B cell (primary cell): Measurements from ENCODE around the gene LRRN3. TPM values are rescaled to one million over a fixed set of nuclear protein-coding genes. Genes with fewer than 3 reads are reported as not detected.
A peak's percentile ranks its signal among the peaks of the same experiment; 100 is the strongest.

Experiments
- ATAC-seq: fragments of 200-7000 bp; cut with Tn5 transposase; one replicate; pipeline ENCODE4 v1.10.0; 2021; ENCODE audit warnings: low read depth, mild to moderate bottlenecking, moderate number of reproducible peaks, moderate library complexity
- CTCF ChIA-PET: fragments of 350-600 bp; sonication (Branson Sonifier 250); formaldehyde crosslinking; loops from one replicate; lab custom pipeline; 2021; ENCODE audit warnings: antibody characterized with exemption, inconsistent platforms; lab: Charles Lee
- POLR2A ChIA-PET: fragments of 350-600 bp; sonication (Branson Sonifier 250); formaldehyde crosslinking; loops from one replicate; lab custom pipeline; 2021; ENCODE audit warnings: antibody characterized with exemption; lab: Charles Lee
- DNase-seq: peaks from one replicate; pipeline ENCODE4 v3.0.0; 2013
- H2AFZ ChIP-seq: 2 replicates; pipeline ENCODE4 v1.6.1; 2012; ENCODE audit warnings: mild to moderate bottlenecking, low read depth, low read length; ENCODE audit not compliant: insufficient read depth, poor library complexity, severe bottlenecking
- H3K27ac ChIP-seq, 2 donors: 1 replicate in 1 of 2; 2 replicates in 1 of 2; pipeline ENCODE4 v1.5.1; 2012 to 2013; ENCODE audit warnings: low read length in 2 of 2, mild to moderate bottlenecking in 2 of 2, moderate library complexity in 1 of 2
- H3K27me3 ChIP-seq, 4 experiments: fragments of 200-600 bp in 1 of 4; sonication (generic) in 1 of 4; replicated peaks in 1 of 4; 1 replicate in 2 of 4; 2 replicates in 2 of 4; pipeline versions ENCODE4 v1.6.1 to v1.7.0; 2013 to 2016; ENCODE audit warnings: low read length in 3 of 4, mild to moderate bottlenecking in 2 of 4, mixed read lengths in 1 of 4, moderate library complexity in 1 of 4; ENCODE audit not compliant: insufficient read depth in 4 of 4, control insufficient read depth in 3 of 4; ENCODE audit errors: control extremely low read depth in 1 of 4
- H3K36me3 ChIP-seq, 2 experiments: replicated peaks in 1 of 2; 1 replicate in 1 of 2; 2 replicates in 1 of 2; pipeline versions ENCODE4 v1.6.1 to v1.7.1; 2013; ENCODE audit warnings: low read length in 1 of 2; ENCODE audit not compliant: insufficient read depth in 2 of 2, control insufficient read depth in 1 of 2; ENCODE audit errors: control extremely low read depth in 1 of 2, extremely low read depth in 1 of 2
- H3K4me1 ChIP-seq, 2 donors: fragments of 200-600 bp in 1 of 2; sonication (generic) in 1 of 2; 1 replicate in 1 of 2; 2 replicates in 1 of 2; pipeline versions ENCODE4 v1.5.1 to v1.6.1; 2013 to 2017; ENCODE audit warnings: low read length in 2 of 2; ENCODE audit not compliant: control insufficient read depth in 2 of 2, insufficient read depth in 2 of 2
- H3K4me2 ChIP-seq: replicated peaks from 2 replicates; pipeline ENCODE3; 2012; ENCODE audit warnings: mild to moderate bottlenecking, low read depth, low read length; ENCODE audit not compliant: poor library complexity, severe bottlenecking
- H3K4me3 ChIP-seq, 5 experiments: fragments of 200-600 bp in 1 of 5; sonication (generic) in 1 of 5; 1 replicate in 3 of 5; 2 replicates in 2 of 5; pipeline versions ENCODE4 v1.5.1 to v1.7.0; 2011 to 2016; ENCODE audit warnings: low read length in 4 of 5, mild to moderate bottlenecking in 4 of 5, low read depth in 2 of 5, control low read depth in 1 of 5, moderate library complexity in 1 of 5; ENCODE audit not compliant: insufficient read depth in 1 of 5; ENCODE audit errors: control extremely low read depth in 1 of 5, extremely low read depth in 1 of 5
- H3K79me2 ChIP-seq: fragments of 200-600 bp; sonication (generic); one replicate; pipeline ENCODE4 v1.6.0; 2016; ENCODE audit warnings: low read length; ENCODE audit not compliant: control insufficient read depth, insufficient read depth
- H3K9ac ChIP-seq: fragments of 200-600 bp; sonication (generic); 2 replicates; pipeline ENCODE4 v1.6.1; 2017; ENCODE audit warnings: mild to moderate bottlenecking, low read length, moderate library complexity
- H3K9me3 ChIP-seq, 3 donors: one replicate each; pipeline versions ENCODE4 v1.6.1 to v1.7.1; 2013; ENCODE audit warnings: low read length in 2 of 3; ENCODE audit not compliant: control insufficient read depth in 2 of 3, insufficient read depth in 1 of 3; ENCODE audit errors: control extremely low read depth in 1 of 3
- H4K20me1 ChIP-seq: 2 replicates; pipeline ENCODE4 v1.6.0; 2012; ENCODE audit warnings: mild to moderate bottlenecking, low read length; ENCODE audit not compliant: insufficient read depth, control insufficient read depth, poor library complexity, severe bottlenecking
- H3K27ac Mint-ChIP-seq: one replicate; pipeline ENCODE4 v1.8.0; 2021; ENCODE audit warnings: mixed read lengths
- H3K27me3 Mint-ChIP-seq: one replicate; pipeline ENCODE4 v1.8.0; 2021; ENCODE audit warnings: mixed read lengths
- H3K4me1 Mint-ChIP-seq: one replicate; pipeline ENCODE4 v1.8.0; 2021; ENCODE audit warnings: mixed read lengths
- H3K4me3 Mint-ChIP-seq: one replicate; pipeline ENCODE4 v1.8.0; 2021; ENCODE audit warnings: mixed read lengths
- H3K9me3 Mint-ChIP-seq: one replicate; pipeline ENCODE4 v1.8.0; 2022; ENCODE audit warnings: mixed read lengths; ENCODE audit not compliant: insufficient read depth
- CTCF ChIP-seq: fragments of 200-600 bp; IDR thresholded peaks from one replicate; pipeline ENCODE4 v1.8.0; 2022; ENCODE audit warnings: antibody characterized with exemption, mild to moderate bottlenecking
- EZH2 ChIP-seq: IDR thresholded peaks from 2 replicates; pipeline ENCODE4 v1.6.1; 2012; ENCODE audit warnings: borderline replicate concordance, low read depth, mild to moderate bottlenecking, moderate library complexity, low read length; ENCODE audit not compliant: insufficient read depth, poor library complexity, severe bottlenecking
- WGBS: methylation state at CpG from one replicate; pipeline ENCODE4 v1.1.5; 2013; ENCODE audit warnings: missing lambda C conversion rate; ENCODE audit not compliant: insufficient coverage; 5-methylcytosine and 5-hydroxymethylcytosine counted together
- intact Hi-C: fragments of 100-400 bp; cut with micrococcal nuclease; formaldehyde crosslinking; loops from one replicate; pipeline ENCODE4 v1.10.0; 2022
- polyA plus RNA-seq: library from polyadenylated mRNA; depleted of rRNA; stranded (reverse); fragments of >200 nt; gene quantifications from 2 replicates; pipeline ENCODE4 v1.2.3, GENCODE V29; 2012
- total RNA-seq, 2 donors: library from RNA; stranded (reverse); fragments of 120-200 nt in 1 of 2; gene quantifications; 1 replicate in 1 of 2; 2 replicates in 1 of 2; pipeline versions ENCODE4 v1.2.3 to v1.2.4, GENCODE V29; 2013 to 2022

LRRN3 gene
- total and polyA plus RNA-seq, 2 donors (not counting 1 experiment from before 2014, with no cell fraction given), result 0.03 to 0.20 TPM

GRCh38 chr7:111138586-111138985 lies 47.7 kb downstream of the LRRN3 start:
- DNase-seq, result no peak
- TF ChIP-seq CTCF (no peak), EZH2 (no peak)
- Mint-ChIP-seq H3K4me3 (peak overlapping the region; percentile 65), H3K27me3 (no peaks in the 10 kb centered on the region), H3K4me1 (peaks cover 15% of the 10 kb centered on the region), H3K27ac (peak overlapping the region; percentile 87), H3K9me3 (no peaks in the 10 kb centered on the region)
- ChIA-PET POLR2A (no interaction called here), CTCF (interaction anchor here (1.2 to 1.6 kb wide), 2 partner anchors 40 to 52 kb away, joined by 4 to 5 read pairs; no protein-coding TSS in a partner anchor)
- ATAC-seq, result no peak
- peaks cover 12 to 15% of the 10 kb centered on the region in 2 donors for H3K4me1 ChIP-seq
- peak overlapping the region; percentile 65 for H3K4me2 ChIP-seq
- H3K79me2 ChIP-seq, result no peaks in the 10 kb centered on the region
- peak overlapping the region in 1 of 2 donors; percentile 73 for H3K27ac ChIP-seq
- H3K9ac ChIP-seq, result peak overlapping the region; percentile 47
- peak overlapping the region in 1 of 5 experiments; percentile 43 for H3K4me3 ChIP-seq
- H3K27me3 ChIP-seq, result no peaks in the 10 kb centered on the region
- no peaks in the 10 kb centered on the region for H3K36me3 ChIP-seq
- intact Hi-C loops, result loop anchor here (5.0 kb wide), 1 partner anchor 51 kb away; no protein-coding TSS in a partner anchor
- H2AFZ ChIP-seq, result peak overlapping the region; percentile 73
- no peaks in the 10 kb centered on the region for H4K20me1 ChIP-seq
- H3K9me3 ChIP-seq, result no peaks in the 10 kb centered on the region

GRCh38 chr7:111140091-111140865 lies 49.4 kb downstream of the LRRN3 start:
- ChIA-PET POLR2A (no interaction called here), CTCF (no interaction called here)
- Mint-ChIP-seq H3K9me3 (no peaks in the 10 kb centered on the region), H3K4me3 (no peak overlapping the region), H3K4me1 (peaks cover 15% of the 10 kb centered on the region), H3K27ac (no peak overlapping the region), H3K27me3 (no peaks in the 10 kb centered on the region)
- H3K4me3 ChIP-seq, result no peak overlapping the region
- H3K27ac ChIP-seq, result no peak overlapping the region
- H3K9me3 ChIP-seq, result no peaks in the 10 kb centered on the region
- no peak overlapping the region for H3K9ac ChIP-seq
- WGBS, result no CpG with 5 or more reads among the region's 2 CpGs
- intact Hi-C loops, result no loop called here
- H3K79me2 ChIP-seq, result no peaks in the 10 kb centered on the region
- H4K20me1 ChIP-seq, result no peaks in the 10 kb centered on the region
- no peak overlapping the region for H2AFZ ChIP-seq
- no peak for DNase-seq
- no peak overlapping the region for H3K4me2 ChIP-seq
- peaks cover 12 to 15% of the 10 kb centered on the region in 2 donors for H3K4me1 ChIP-seq
- no peak for ATAC-seq
- no peaks in the 10 kb centered on the region for H3K36me3 ChIP-seq
- no peaks in the 10 kb centered on the region for H3K27me3 ChIP-seq
- no peak for TF ChIP-seq EZH2
- TF ChIP-seq CTCF, result no peak
